MCF 10A (cell line): ENCODE results near the gene DGUOK. TPM values are rescaled to one million over a fixed set of nuclear protein-coding genes. Genes with fewer than 3 reads are reported as not detected.
"Not testable (repeated sequence)": the region's sequence is repeated elsewhere in the genome, so short reads cannot be mapped to it uniquely, and the experiment has no call there.

Experiments used
- Bru-seq: library from RNA; stranded (reverse); fragments of 400-500 nt; gene quantifications from one replicate; lab custom pipeline; 2021; lab: Mats Ljungman, UMichigan
- BruChase-seq, 2 experiments: library from RNA; stranded (reverse); fragments of 400-500 nt; gene quantifications; one replicate each; lab custom pipeline; 2021; lab: Mats Ljungman, UMichigan
- BruUV-seq: library from RNA; stranded (reverse); fragments of 400-500 nt; replicated peaks from 2 replicates; lab custom pipeline; 2021; lab: Mats Ljungman, UMichigan
- CTCF ChIA-PET: fragments of 300-600 bp; sonication (Branson Sonifier 250); formaldehyde crosslinking; extraction: SDS; loops from one replicate; lab custom pipeline; 2021; ENCODE audit warnings: antibody characterized with exemption, inconsistent platforms; lab: Yijun Ruan, JAX
- POLR2A ChIA-PET: fragments of 300-600, 350-650 bp; sonication (Branson Sonifier 250); formaldehyde crosslinking; extraction: SDS; loops from one replicate; lab custom pipeline; 2020; ENCODE audit warnings: antibody characterized with exemption, inconsistent platforms; lab: Yijun Ruan, JAX
- DNase-seq: peaks from one replicate; pipeline ENCODE4 v3.0.0-alpha.2; 2018; ENCODE audit not compliant: unreplicated experiment
- H3K27ac Mint-ChIP-seq: one replicate; pipeline ENCODE4 v1.8.0; 2022; ENCODE audit warnings: mild to moderate bottlenecking, low read depth, mixed read lengths; ENCODE audit not compliant: unreplicated experiment
- H3K27me3 Mint-ChIP-seq: one replicate; pipeline ENCODE4 v1.8.0; 2022; ENCODE audit warnings: mixed read lengths; ENCODE audit not compliant: insufficient read depth, unreplicated experiment
- H3K36me3 Mint-ChIP-seq: one replicate; pipeline ENCODE4 v1.8.0; 2022; ENCODE audit warnings: mild to moderate bottlenecking, moderate library complexity, mixed read lengths; ENCODE audit not compliant: insufficient read depth, unreplicated experiment
- H3K4me1 Mint-ChIP-seq: one replicate; pipeline ENCODE4 v1.8.0; 2022; ENCODE audit warnings: mixed read lengths; ENCODE audit not compliant: insufficient read depth, unreplicated experiment
- H3K4me3 Mint-ChIP-seq: one replicate; pipeline ENCODE4 v1.8.0; 2022; ENCODE audit warnings: mild to moderate bottlenecking, moderate library complexity, mixed read lengths; ENCODE audit not compliant: unreplicated experiment
- H3K9me3 Mint-ChIP-seq: one replicate; pipeline ENCODE4 v1.8.0; 2022; ENCODE audit warnings: mixed read lengths; ENCODE audit not compliant: unreplicated experiment
- CTCF ChIP-seq: fragments of 200-600 bp; IDR thresholded peaks from one replicate; pipeline ENCODE4 v1.8.0; 2022; ENCODE audit warnings: antibody characterized with exemption, mild to moderate bottlenecking; ENCODE audit not compliant: unreplicated experiment
- intact Hi-C: fragments of 100-400 bp; cut with micrococcal nuclease; formaldehyde crosslinking; loops from 2 replicates; pipeline ENCODE4 v1.14.1; 2022
- long read RNA-seq: library from polyadenylated mRNA; stranded (forward); transcript quantifications from one replicate; pipeline ENCODE4 v2.0.0, GENCODE V29; 2022
- total RNA-seq: library from RNA; stranded (reverse); gene quantifications from 2 replicates; pipeline ENCODE4 v1.2.3, GENCODE V29; 2022

DGUOK gene
- total RNA-seq (74.4 and 92.3 TPM in 2 replicates), Bru-seq, nascent RNA (percentile 93 among the genes with signal in this experiment), BruChase-seq, experiment 1, labeled RNA remaining after a 6-hour chase (percentile 81 among the genes with signal in this experiment), BruChase-seq, experiment 2, labeled RNA remaining after a 2-hour chase (percentile 87 among the genes with signal in this experiment)
- long read RNA-seq, transcript DGUOK-208 (6 exons, 1,029 nt), result minor isoform, 65 of 240 reads
- long read RNA-seq, transcript DGUOK-202 (5 exons, 880 nt), result minor isoform, 14 of 240 reads
- long read RNA-seq, transcript DGUOK-201 (7 exons, 1,144 nt), result minor isoform, 18 of 240 reads
- long read RNA-seq, transcript DGUOK-203 (4 exons, 703 nt), result major isoform, 71 of 240 reads
- long read RNA-seq, partial matches to known transcripts, result 3 of 240 reads
- long read RNA-seq, other reads (novel, unspliced or antisense), result 69 of 240 reads

- intact Hi-C loops, result loop anchor here (2.0 kb wide), 1 partner anchor 96 kb away; no protein-coding TSS in a partner anchor
- H3K4me3 Mint-ChIP-seq, result peak within 1 kb of the TSS; percentile 85
- peak within 1 kb of the TSS; percentile 97 for H3K27ac Mint-ChIP-seq
- peaks cover 5% of the 10 kb centered on the region for H3K36me3 Mint-ChIP-seq
- TF ChIP-seq CTCF, result no peak
- H3K4me1 Mint-ChIP-seq, result peaks cover 47% of the 10 kb centered on the region
- no TSS peak for BruUV-seq
- peak; percentile 99 for DNase-seq
- no peaks in the 10 kb centered on the region for H3K9me3 Mint-ChIP-seq
- ChIA-PET CTCF (interaction anchor here (0.6 kb wide), 1 partner anchor 10 kb away, joined by 3 read pairs; no protein-coding TSS in a partner anchor), POLR2A (interaction anchor here (0.6 to 2.1 kb wide), 29 partner anchors 8 to 1634 kb away, joined by 3 to 30 read pairs (median 4); partner anchors contain the start of genes DUSP11, EVA1A, MOB1A and STAMBP)
- H3K27me3 Mint-ChIP-seq, result no peaks in the 10 kb centered on the region
Measured at GRCh38 chr2:73926493-73927327, at the start of gene DGUOK. DGUOK (plus strand) TSS chr2:73926880; CDS start chr2:73926911, 31 bp downstream.

- H3K27me3 Mint-ChIP-seq, result no peaks in the 10 kb centered on the region
- H3K4me1 Mint-ChIP-seq, result no peaks in the 10 kb centered on the region
- ChIA-PET CTCF (interaction anchor here (0.6 kb wide), 1 partner anchor 62 kb away, joined by 3 read pairs; no protein-coding TSS in a partner anchor), POLR2A (no interaction called here)
- H3K27ac Mint-ChIP-seq, result peak overlapping the region; percentile 39
- no peak for DNase-seq
- H3K9me3 Mint-ChIP-seq, result no peaks in the 10 kb centered on the region
- no TSS peak for BruUV-seq
- H3K4me3 Mint-ChIP-seq, result no peak overlapping the region
- H3K36me3 Mint-ChIP-seq, result no peaks in the 10 kb centered on the region
- intact Hi-C loops, result no loop called here
- no peak for TF ChIP-seq CTCF
Measured at GRCh38 chr2:73877071-73877802, 49.4 kb upstream of the DGUOK start.

DNA sequence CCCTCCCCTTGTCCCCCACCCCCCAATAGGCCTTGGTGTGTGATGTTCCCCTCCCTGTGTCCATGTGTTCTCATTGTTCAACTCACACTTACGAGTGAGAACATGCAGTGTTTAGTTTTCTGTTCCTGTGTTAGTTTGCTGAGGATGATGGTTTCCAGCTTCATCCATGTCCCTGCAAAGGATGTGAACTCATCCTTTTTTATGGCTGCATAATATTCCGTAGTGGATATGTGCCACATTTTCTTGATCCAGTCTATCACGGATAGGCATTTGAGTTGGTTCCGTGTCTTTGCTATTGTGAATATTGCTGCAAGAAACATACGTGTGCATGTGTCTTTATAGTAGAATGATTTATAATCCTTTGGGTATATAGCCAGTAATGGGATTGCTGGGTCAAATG is 48.7 kb upstream of the DGUOK start:
- H3K4me1 Mint-ChIP-seq, BruUV-seq, DNase-seq, POLR2A ChIA-PET, H3K36me3 Mint-ChIP-seq, intact Hi-C loops, H3K27me3 Mint-ChIP-seq, CTCF ChIA-PET, H3K4me3 Mint-ChIP-seq, H3K9me3 Mint-ChIP-seq: not testable (repeated sequence)
- H3K27ac Mint-ChIP-seq, result peak overlapping the region; percentile 39

- Mint-ChIP-seq H3K27ac (no peak overlapping the region), H3K27me3 (no peaks in the 10 kb centered on the region), H3K9me3 (no peaks in the 10 kb centered on the region), H3K4me1 (no peaks in the 10 kb centered on the region), H3K4me3 (no peak overlapping the region), H3K36me3 (no peaks in the 10 kb centered on the region)
- CTCF ChIA-PET, result no interaction called here
- BruUV-seq, result no TSS peak
- intact Hi-C loops, result no loop called here
- TF ChIP-seq CTCF, result no peak
- no peak for DNase-seq
- POLR2A ChIA-PET, result no interaction called here
Measured at GRCh38 chr2:73885406-73885805, 41.3 kb upstream of the DGUOK start.
